Loucy (cell line): Measurements from ENCODE around the gene SPZ1.
"Not testable (repeated sequence)": the region's sequence is repeated elsewhere in the genome, so short reads cannot be mapped to it uniquely, and the experiment has no call there.

Source experiments
- EZH2phosphoT487 ChIP-seq: fragments of 200-600 bp; IDR thresholded peaks from 2 replicates; pipeline ENCODE4 v1.6.1; 2018; ENCODE audit warnings: antibody characterized with exemption, mild to moderate bottlenecking, moderate library complexity, borderline replicate concordance
- TF ChIP-seq, protein P1 (sequence below): fragments of 200-600 bp; sonication (generic); conservative IDR thresholded peaks from 2 replicates; pipeline ENCODE4 v1.5.1; 2014; ENCODE audit warnings: mild to moderate bottlenecking, antibody characterized with exemption, low read length

DNA sequence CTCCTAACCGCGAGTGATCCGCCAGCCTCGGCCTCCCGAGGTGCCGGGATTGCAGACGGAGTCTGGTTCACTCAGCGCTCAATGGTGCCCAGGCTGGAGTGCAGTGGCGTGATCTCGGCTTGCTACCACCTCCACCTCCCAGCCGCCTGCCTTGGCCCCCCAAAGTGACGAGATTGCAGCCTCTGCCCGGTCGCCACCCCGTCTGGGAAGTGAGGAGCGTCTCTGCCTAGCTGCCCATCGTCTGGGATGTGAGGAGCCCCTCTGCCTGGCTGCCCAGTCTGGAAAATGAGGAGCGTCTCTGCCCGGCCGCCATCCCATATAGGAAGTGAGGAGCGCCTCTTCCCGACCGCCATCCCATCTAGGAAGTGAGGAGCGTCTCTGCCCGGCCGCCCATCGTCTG lies 19.0 kb upstream of the SPZ1 start:
- TF ChIP-seq, protein P1, sequence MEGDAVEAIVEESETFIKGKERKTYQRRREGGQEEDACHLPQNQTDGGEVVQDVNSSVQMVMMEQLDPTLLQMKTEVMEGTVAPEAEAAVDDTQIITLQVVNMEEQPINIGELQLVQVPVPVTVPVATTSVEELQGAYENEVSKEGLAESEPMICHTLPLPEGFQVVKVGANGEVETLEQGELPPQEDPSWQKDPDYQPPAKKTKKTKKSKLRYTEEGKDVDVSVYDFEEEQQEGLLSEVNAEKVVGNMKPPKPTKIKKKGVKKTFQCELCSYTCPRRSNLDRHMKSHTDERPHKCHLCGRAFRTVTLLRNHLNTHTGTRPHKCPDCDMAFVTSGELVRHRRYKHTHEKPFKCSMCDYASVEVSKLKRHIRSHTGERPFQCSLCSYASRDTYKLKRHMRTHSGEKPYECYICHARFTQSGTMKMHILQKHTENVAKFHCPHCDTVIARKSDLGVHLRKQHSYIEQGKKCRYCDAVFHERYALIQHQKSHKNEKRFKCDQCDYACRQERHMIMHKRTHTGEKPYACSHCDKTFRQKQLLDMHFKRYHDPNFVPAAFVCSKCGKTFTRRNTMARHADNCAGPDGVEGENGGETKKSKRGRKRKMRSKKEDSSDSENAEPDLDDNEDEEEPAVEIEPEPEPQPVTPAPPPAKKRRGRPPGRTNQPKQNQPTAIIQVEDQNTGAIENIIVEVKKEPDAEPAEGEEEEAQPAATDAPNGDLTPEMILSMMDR: not testable (repeated sequence)
- not testable (repeated sequence) for TF ChIP-seq EZH2phosphoT487
